ENCODE results near the gene SETD5.

DNA sequence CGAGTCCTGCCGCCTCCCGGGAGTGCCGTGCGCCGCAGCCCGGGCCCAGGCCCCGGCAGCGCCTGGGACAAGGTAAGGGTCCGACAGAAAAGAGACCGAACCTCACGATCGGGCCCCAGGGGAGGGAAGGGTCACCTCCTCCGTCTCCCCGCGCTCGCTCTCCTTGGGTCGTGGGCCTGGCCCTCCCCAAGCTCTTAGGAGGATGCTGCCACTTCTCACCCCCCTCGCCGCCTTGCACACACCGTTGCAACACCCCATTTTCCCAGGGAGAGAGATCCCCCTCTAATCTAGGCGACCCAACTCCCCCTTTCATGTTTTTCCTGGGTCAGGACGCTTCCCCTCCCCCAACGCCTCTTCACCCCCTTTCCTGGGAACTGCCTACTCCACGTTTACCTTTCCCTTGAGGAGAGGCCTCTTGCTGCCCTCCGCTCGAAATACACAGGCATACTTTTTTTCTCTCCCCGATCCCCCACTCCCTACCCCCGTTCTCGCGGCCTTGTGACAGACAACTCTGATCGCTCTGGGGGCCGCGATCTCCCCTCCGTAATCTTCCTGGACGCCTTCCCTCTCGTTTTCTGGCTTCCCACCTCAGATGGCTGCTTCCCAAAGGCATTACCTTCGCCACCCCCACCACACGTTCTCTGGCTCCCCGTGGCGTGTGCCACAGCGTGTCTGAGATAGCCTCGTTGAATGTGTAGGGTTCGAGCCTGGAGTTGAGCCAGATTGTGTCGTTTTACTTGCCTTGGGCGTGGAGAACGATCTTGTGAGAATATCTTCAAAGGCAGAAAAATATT is 688 bp downstream of the SETD5 start:
- TF ChIP-seq POLR2AphosphoS5 (IDR thresholded peaks at IDR 0.05; ENCODE audit: low read depth) (no peak; the same call in 1 of the 2 replicates), EZH2phosphoT487 (IDR thresholded peaks at IDR 0.05; ENCODE audit: unreplicated experiment) (no peak), EZH2 (IDR thresholded peaks at IDR 0.05; ENCODE audit: low read depth, unreplicated experiment) (no peak), ZNF331 (CRISPR knock-in tag; IDR thresholded peaks at IDR 0.05; ENCODE audit: low read depth) (no peak), CREB1 (CRISPR knock-in tag; IDR thresholded peaks at IDR 0.05; ENCODE audit: low read depth) (no peak), JUNB (IDR thresholded peaks at IDR 0.05; ENCODE audit: unreplicated experiment) (no peak), NANOG (IDR thresholded peaks at IDR 0.05; ENCODE audit: borderline replicate concordance) (no peak)
- TF ChIP-seq, protein P1, sequence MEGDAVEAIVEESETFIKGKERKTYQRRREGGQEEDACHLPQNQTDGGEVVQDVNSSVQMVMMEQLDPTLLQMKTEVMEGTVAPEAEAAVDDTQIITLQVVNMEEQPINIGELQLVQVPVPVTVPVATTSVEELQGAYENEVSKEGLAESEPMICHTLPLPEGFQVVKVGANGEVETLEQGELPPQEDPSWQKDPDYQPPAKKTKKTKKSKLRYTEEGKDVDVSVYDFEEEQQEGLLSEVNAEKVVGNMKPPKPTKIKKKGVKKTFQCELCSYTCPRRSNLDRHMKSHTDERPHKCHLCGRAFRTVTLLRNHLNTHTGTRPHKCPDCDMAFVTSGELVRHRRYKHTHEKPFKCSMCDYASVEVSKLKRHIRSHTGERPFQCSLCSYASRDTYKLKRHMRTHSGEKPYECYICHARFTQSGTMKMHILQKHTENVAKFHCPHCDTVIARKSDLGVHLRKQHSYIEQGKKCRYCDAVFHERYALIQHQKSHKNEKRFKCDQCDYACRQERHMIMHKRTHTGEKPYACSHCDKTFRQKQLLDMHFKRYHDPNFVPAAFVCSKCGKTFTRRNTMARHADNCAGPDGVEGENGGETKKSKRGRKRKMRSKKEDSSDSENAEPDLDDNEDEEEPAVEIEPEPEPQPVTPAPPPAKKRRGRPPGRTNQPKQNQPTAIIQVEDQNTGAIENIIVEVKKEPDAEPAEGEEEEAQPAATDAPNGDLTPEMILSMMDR (conservative IDR thresholded peaks at IDR 0.05; ENCODE audit: low read depth in 2 of 2), result no peak
- TF ChIP-seq, protein P2, sequence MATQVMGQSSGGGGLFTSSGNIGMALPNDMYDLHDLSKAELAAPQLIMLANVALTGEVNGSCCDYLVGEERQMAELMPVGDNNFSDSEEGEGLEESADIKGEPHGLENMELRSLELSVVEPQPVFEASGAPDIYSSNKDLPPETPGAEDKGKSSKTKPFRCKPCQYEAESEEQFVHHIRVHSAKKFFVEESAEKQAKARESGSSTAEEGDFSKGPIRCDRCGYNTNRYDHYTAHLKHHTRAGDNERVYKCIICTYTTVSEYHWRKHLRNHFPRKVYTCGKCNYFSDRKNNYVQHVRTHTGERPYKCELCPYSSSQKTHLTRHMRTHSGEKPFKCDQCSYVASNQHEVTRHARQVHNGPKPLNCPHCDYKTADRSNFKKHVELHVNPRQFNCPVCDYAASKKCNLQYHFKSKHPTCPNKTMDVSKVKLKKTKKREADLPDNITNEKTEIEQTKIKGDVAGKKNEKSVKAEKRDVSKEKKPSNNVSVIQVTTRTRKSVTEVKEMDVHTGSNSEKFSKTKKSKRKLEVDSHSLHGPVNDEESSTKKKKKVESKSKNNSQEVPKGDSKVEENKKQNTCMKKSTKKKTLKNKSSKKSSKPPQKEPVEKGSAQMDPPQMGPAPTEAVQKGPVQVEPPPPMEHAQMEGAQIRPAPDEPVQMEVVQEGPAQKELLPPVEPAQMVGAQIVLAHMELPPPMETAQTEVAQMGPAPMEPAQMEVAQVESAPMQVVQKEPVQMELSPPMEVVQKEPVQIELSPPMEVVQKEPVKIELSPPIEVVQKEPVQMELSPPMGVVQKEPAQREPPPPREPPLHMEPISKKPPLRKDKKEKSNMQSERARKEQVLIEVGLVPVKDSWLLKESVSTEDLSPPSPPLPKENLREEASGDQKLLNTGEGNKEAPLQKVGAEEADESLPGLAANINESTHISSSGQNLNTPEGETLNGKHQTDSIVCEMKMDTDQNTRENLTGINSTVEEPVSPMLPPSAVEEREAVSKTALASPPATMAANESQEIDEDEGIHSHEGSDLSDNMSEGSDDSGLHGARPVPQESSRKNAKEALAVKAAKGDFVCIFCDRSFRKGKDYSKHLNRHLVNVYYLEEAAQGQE (IDR thresholded peaks at IDR 0.05; ENCODE audit: unreplicated experiment), result no peak
- TF ChIP-seq, protein P3, sequence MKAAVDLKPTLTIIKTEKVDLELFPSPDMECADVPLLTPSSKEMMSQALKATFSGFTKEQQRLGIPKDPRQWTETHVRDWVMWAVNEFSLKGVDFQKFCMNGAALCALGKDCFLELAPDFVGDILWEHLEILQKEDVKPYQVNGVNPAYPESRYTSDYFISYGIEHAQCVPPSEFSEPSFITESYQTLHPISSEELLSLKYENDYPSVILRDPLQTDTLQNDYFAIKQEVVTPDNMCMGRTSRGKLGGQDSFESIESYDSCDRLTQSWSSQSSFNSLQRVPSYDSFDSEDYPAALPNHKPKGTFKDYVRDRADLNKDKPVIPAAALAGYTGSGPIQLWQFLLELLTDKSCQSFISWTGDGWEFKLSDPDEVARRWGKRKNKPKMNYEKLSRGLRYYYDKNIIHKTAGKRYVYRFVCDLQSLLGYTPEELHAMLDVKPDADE (IDR thresholded peaks at IDR 0.05), result no peak
- TF ChIP-seq, protein P4, sequence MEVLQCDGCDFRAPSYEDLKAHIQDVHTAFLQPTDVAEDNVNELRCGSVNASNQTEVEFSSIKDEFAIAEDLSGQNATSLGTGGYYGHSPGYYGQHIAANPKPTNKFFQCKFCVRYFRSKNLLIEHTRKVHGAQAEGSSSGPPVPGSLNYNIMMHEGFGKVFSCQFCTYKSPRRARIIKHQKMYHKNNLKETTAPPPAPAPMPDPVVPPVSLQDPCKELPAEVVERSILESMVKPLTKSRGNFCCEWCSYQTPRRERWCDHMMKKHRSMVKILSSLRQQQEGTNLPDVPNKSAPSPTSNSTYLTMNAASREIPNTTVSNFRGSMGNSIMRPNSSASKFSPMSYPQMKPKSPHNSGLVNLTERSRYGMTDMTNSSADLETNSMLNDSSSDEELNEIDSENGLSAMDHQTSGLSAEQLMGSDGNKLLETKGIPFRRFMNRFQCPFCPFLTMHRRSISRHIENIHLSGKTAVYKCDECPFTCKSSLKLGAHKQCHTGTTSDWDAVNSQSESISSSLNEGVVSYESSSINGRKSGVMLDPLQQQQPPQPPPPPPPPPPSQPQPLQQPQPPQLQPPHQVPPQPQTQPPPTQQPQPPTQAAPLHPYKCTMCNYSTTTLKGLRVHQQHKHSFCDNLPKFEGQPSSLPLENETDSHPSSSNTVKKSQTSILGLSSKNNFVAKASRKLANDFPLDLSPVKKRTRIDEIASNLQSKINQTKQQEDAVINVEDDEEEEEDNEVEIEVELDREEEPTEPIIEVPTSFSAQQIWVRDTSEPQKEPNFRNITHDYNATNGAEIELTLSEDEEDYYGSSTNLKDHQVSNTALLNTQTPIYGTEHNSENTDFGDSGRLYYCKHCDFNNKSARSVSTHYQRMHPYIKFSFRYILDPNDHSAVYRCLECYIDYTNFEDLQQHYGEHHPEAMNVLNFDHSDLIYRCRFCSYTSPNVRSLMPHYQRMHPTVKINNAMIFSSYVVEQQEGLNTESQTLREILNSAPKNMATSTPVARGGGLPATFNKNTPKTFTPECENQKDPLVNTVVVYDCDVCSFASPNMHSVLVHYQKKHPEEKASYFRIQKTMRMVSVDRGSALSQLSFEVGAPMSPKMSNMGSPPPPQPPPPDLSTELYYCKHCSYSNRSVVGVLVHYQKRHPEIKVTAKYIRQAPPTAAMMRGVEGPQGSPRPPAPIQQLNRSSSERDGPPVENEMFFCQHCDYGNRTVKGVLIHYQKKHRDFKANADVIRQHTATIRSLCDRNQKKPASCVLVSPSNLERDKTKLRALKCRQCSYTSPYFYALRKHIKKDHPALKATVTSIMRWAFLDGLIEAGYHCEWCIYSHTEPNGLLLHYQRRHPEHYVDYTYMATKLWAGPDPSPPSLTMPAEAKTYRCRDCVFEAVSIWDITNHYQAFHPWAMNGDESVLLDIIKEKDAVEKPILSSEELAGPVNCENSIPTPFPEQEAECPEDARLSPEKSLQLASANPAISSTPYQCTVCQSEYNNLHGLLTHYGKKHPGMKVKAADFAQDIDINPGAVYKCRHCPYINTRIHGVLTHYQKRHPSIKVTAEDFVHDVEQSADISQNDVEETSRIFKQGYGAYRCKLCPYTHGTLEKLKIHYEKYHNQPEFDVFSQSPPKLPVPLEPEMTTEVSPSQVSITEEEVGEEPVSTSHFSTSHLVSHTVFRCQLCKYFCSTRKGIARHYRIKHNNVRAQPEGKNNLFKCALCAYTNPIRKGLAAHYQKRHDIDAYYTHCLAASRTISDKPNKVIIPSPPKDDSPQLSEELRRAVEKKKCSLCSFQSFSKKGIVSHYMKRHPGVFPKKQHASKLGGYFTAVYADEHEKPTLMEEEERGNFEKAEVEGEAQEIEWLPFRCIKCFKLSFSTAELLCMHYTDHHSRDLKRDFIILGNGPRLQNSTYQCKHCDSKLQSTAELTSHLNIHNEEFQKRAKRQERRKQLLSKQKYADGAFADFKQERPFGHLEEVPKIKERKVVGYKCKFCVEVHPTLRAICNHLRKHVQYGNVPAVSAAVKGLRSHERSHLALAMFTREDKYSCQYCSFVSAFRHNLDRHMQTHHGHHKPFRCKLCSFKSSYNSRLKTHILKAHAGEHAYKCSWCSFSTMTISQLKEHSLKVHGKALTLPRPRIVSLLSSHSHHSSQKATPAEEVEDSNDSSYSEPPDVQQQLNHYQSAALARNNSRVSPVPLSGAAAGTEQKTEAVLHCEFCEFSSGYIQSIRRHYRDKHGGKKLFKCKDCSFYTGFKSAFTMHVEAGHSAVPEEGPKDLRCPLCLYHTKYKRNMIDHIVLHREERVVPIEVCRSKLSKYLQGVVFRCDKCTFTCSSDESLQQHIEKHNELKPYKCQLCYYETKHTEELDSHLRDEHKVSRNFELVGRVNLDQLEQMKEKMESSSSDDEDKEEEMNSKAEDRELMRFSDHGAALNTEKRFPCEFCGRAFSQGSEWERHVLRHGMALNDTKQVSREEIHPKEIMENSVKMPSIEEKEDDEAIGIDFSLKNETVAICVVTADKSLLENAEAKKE (CRISPR knock-in tag; IDR thresholded peaks at IDR 0.05), result no peak

All from GM23338 (cell line).